ENCODE data around the gene RERG. TPM values are rescaled to one million over a fixed set of nuclear protein-coding genes. Genes with fewer than 3 reads are reported as not detected.

RERG gene
- total RNA-seq, 2 donors from 2014 or later, result 0.84 to 5.3 TPM

DNA sequence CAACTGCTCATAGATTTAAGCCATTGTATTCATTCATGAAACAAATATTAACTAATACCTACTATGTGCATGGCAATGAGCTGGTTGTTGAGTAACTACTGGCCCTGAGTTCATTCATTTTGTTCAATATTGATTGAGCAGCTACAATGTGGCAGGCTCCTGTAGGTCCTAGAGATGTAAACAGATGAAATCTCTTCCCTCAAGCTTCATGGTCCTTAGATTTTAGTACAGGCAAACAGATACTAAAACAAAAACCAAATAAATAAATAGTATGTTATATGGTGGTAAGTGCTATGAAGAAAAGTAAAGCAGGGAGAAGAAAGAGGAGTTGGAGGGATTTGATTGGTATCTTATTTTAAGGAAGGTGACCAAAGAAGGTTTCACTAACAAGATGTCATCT lies 77.8 kb downstream of the RERG start:
- Histone ChIP-seq H3K27ac (no peak overlapping the region), H3K9me3 (no peaks in the 10 kb centered on the region), H3K27me3 (no peaks in the 10 kb centered on the region), H3K36me3 (no peaks in the 10 kb centered on the region), H3K9ac (ENCODE audit: low read depth in 2 of 2, low read length in 2 of 2) (no peak overlapping the region), H3K4me3 (no peak overlapping the region), H3K4me1 (no peaks in the 10 kb centered on the region)
- no peak for DNase-seq
- intact Hi-C loops (cut with DNase I), result loop anchor here (10.0 kb wide), 1 partner anchor 381 kb away; no protein-coding TSS in a partner anchor
- TF ChIP-seq, protein P1, sequence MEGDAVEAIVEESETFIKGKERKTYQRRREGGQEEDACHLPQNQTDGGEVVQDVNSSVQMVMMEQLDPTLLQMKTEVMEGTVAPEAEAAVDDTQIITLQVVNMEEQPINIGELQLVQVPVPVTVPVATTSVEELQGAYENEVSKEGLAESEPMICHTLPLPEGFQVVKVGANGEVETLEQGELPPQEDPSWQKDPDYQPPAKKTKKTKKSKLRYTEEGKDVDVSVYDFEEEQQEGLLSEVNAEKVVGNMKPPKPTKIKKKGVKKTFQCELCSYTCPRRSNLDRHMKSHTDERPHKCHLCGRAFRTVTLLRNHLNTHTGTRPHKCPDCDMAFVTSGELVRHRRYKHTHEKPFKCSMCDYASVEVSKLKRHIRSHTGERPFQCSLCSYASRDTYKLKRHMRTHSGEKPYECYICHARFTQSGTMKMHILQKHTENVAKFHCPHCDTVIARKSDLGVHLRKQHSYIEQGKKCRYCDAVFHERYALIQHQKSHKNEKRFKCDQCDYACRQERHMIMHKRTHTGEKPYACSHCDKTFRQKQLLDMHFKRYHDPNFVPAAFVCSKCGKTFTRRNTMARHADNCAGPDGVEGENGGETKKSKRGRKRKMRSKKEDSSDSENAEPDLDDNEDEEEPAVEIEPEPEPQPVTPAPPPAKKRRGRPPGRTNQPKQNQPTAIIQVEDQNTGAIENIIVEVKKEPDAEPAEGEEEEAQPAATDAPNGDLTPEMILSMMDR (IDR thresholded peaks at IDR 0.05), result no peak

DNA sequence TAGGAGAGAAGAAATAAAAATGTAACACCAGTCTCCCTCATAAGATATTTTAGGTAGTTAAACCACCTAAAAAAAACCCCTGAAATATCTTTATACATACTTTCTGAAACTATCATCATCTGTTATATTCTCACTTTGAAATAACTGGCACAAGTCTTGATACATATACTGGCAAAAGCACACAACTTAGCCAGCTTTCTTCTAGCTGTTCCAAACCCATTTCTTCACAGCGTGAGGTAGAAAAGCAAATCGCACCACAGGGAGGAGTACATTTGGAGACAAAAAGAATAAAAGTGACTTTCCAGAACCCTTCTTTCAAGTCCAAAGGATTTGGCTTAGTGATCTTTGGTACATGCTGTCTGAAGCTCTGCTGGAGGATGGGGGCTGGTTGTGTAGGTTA lies 78.5 kb downstream of the RERG start:
- no peak for DNase-seq
- TF ChIP-seq, protein P1 (IDR thresholded peaks at IDR 0.05), result no peak
- H3K9me3 ChIP-seq, result no peaks in the 10 kb centered on the region
- H3K4me1 ChIP-seq, result no peaks in the 10 kb centered on the region
- no peak overlapping the region for H3K9ac ChIP-seq (ENCODE audit: low read depth in 2 of 2, low read length in 2 of 2)
- H3K4me3 ChIP-seq, result no peak overlapping the region
- H3K27me3 ChIP-seq, result no peaks in the 10 kb centered on the region
- no peak overlapping the region for H3K27ac ChIP-seq
- no peaks in the 10 kb centered on the region for H3K36me3 ChIP-seq
- intact Hi-C loops (cut with DNase I), result loop anchor here (10.0 kb wide), 1 partner anchor 382 kb away; no protein-coding TSS in a partner anchor

DNA sequence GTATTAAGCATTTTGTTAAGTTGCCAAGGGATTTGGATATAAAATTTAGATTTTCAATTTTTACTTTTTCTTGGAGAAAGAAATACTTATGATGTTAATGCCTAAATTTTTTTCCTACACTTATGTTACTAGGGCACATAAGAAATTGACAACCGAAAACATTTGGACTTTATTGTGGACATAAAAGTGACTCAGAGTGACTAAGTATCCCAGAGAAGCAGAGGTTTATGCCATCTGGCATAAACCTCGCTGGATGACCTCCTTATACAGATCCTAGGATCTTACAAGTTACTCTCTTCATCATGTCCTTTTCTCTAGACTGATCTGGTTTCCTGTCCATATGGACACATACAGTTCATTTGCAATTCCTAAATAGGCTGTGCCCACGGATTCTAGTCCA lies 89.8 kb downstream of the RERG start:
- Histone ChIP-seq H3K27ac (no peak overlapping the region), H3K9me3 (no peaks in the 10 kb centered on the region), H3K4me3 (no peak overlapping the region), H3K36me3 (no peaks in the 10 kb centered on the region), H3K9ac (ENCODE audit: low read depth in 2 of 2, low read length in 2 of 2) (no peak overlapping the region), H3K27me3 (no peaks in the 10 kb centered on the region), H3K4me1 (no peaks in the 10 kb centered on the region)
- TF ChIP-seq, protein P1 (IDR thresholded peaks at IDR 0.05), result no peak
- DNase-seq, result no peak
- intact Hi-C loops (cut with DNase I), result no loop called here

DNA sequence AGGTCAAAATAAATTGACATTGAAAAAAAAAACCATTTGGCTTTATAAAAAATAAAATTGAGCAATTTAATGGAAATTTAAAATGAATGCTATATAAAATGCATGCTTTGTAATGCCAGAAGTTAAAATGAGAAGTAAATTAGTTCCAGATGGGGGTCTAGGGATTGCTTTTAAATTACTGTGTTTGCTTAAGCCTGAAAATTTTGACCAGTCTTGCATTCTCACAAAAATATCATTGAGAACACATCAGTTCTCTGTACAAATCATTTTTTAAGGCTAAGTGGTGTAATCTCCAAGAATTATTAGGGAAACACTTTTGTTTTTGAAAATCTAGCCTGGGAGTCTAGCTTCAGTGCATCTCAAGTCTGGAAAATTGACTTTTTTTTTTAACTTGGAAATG lies 90.7 kb downstream of the RERG start:
- Histone ChIP-seq H3K27me3 (no peaks in the 10 kb centered on the region), H3K36me3 (no peaks in the 10 kb centered on the region), H3K4me1 (no peaks in the 10 kb centered on the region), H3K9me3 (no peaks in the 10 kb centered on the region), H3K27ac (no peak overlapping the region), H3K4me3 (no peak overlapping the region), H3K9ac (ENCODE audit: low read depth in 2 of 2, low read length in 2 of 2) (no peak overlapping the region)
- TF ChIP-seq, protein P1 (IDR thresholded peaks at IDR 0.05), result no peak
- intact Hi-C loops (cut with DNase I), result no loop called here
- DNase-seq, result no peak

DNA sequence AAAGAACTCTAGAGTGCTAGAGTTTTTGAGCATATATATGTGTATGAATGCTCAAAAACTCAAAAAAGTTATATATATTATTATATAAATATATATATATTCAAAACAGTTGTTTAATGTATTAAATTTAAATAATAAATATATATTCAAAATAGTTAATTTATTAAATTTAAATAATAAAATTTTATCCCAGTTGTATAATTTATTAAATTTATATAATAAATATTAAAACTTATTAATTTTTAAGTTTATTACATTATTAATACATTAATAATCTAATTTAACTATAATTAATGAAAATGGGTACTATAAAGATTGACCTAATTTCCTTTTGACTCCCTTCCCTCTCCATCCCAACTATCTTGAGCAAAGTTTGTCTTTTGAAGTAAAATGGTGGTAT lies 97.8 kb downstream of the RERG start:
- no peak overlapping the region for H3K9ac ChIP-seq (ENCODE audit: low read depth in 2 of 2, low read length in 2 of 2)

More for the DNA sequence above, 97.8 kb downstream of the RERG start:
- H3K36me3 ChIP-seq, result no peaks in the 10 kb centered on the region
- no peaks in the 10 kb centered on the region for H3K4me1 ChIP-seq
- TF ChIP-seq, protein P1 (IDR thresholded peaks at IDR 0.05), result no peak
- H3K27me3 ChIP-seq, result no peaks in the 10 kb centered on the region
- no peak overlapping the region for H3K27ac ChIP-seq
- H3K9me3 ChIP-seq, result no peaks in the 10 kb centered on the region
- H3K4me3 ChIP-seq, result no peak overlapping the region
- no peak for DNase-seq
- intact Hi-C loops (cut with DNase I), result no loop called here
